ENCODE data around the gene CCL1.

CCL1 gene

DNA sequence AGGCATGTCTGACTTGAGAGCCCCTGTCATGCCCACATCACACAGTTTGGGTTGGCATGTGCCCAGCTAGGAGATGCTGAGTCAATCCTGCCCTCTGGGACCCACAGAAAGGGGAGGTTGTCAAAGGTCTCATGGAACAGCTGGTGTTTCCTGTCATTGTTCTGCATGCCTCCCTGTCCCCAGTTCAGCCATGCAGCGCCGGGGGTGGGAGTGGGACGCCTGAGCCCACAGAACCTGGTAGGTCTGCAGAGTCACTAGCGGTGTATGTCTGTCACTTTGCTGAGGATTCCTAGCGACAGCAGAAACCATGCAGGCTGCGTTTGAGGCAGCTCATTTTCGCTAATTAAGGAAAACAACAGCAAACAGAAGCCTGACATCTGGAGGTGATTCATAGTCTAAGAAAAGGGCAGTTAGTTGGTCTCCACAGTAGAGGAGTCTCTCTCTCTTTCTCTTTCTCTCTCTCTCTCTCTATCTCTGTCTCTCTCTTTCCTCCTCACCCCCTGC lies 19.6 kb upstream of the CCL1 start:
- no peak for DNase-seq (ENCODE audit: low spot score)

DNA sequence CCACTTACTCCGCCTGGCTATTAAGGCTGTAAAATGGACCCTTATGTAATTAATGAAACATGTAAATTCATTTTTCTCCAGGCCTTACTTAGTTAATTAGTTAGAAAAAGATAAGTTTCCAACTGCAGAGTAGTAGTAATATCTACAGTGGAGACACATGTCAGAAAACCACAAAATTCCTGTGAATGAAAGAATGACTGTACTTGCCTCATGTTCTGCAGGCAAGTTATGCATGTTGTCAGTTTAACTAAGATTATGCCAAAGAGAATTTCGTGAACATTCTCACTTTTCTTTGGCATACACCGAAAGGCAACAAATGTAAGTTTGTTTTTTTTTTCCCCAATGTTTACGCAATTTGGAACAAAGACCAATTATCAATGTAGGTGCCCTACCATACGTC lies 16.8 kb upstream of the CCL1 start:
- DNase-seq (ENCODE audit: low spot score) = no peak

DNA sequence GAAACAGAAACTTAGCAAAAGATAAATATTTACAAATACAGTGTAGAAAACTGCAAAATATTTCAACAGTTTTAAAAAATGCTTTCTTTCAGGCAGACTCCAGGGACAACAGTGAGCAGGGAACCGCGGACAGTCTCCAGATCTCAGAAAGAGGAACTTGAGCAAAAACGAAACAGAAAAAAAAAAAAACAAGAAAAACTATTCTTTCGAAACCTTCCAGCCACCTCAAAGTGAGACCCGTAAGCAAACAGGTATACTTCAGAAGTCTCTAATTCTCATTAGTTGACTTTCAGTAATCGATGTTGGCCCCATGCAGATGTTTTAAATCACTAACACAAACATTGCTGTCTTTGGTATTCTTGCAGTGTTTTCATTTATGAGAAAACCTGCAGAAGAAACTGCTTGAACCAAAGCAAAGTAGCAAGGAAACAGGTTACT lies 15.7 kb upstream of the CCL1 start:
- no peak for DNase-seq (ENCODE audit: low spot score)

DNA sequence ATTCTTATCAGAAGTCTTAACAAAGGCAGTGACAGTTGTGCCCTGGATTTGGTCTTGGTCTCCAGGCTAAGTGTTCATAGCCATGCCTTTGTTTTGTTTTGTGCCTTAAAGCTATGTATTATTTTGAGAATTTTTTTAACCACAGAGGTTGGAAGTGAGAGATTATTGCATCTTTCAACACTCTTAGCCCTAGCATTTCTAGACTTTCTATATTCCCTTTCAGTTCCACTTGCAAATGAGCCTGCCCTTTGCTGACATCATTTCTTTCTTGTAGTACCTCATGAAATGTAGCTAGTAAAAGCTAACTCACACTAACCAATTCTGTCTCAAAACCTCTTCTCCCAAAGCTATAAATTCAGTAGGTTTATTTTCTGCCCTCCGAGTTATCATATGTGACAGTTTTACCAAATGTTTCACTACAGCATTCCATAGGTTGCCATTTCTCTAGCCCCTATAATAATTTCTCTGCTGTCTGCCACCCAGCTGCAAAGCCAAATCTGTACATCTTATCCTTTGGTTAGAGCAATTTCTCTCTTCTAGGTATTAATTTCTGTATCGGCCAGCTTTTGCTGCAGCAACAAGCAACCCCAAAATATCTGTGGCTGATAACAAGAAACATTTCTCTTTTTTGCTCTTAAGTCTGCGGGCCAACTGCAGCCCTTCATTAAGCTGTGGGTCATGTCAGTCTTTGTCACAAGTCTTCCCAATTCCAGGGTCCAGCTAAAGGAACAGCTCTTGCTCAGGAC lies 14.2 kb upstream of the CCL1 start:
- no peak for DNase-seq (ENCODE audit: low spot score)

DNA sequence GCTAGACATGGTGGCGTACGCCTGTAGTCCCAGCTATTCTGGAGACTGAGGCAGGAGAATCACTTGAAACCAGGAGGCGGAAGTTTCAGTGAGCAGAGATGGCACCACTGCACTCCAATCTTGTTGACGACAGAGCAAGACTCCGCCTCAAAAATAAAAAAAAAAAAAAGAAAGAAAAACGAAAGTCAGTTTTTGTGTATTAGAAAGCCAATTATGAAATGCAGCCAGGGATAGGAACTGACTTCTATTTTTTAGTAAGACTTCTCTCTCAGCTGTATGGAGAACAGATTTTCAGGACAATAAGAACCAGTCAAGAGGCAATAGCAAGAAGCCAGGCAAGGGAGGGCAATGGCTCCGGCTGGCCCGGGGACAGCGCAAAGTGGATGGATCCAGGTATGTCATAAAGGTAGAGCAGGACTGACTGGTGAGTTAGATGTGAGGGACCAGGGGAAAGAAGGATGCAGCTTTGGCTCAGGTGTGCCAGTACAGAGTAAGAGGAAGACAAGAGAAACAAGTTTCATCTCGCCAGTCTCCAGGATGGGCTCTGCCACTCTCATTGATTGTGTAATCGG lies 12.5 kb upstream of the CCL1 start:
- DNase-seq (ENCODE audit: low spot score) = no peak

DNA sequence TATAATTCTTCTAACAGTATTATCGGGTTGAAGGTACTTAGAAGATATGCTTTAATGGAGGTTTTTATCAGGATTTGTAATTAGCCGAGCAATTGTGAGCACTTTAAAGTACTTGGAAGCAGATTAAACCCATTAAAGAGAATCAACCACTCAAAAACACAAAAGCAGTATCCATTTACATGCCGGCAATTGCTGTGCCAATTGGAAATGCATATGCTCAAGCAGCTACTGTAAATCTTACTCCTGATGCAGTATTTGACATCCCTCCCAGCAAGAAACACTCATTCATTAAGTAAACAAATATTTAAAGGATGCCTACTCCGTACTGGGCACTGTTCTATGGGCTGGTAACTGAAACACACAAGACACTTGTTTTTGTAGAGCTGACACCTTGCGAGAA lies 11.4 kb upstream of the CCL1 start:
- DNase-seq (ENCODE audit: low spot score) = no peak

DNA sequence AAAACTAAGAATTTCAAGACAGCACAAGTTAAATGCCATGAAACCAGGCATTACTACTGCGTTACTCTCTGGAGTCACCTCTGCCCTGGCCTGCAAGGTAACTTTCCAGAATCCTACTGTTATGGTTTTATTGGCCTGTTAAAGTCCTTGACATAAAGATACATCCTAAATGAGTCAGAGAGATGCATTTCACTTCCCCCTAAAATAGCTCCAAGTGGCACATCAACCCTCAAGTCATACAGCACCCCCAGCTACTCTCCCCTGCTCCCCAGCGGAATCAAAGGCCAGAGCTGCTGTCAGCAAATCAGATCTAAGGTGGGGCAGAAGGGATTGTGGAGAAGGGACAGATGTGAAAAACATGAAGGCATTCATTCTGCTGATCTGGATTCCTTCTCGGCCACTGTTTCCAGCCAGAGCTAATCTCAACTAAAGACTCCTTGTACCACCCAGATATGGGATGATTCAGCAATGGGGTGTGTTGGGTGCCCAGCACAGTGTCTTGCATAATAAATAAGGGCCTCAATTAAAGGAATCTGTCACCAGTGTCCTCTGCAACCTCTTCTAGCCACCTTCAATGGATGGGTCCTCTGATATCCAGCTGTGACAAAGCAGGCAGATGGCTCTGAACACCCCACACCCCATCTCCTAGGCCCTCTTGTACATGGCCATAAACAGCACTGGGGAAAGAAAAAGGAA lies 8.5 kb upstream of the CCL1 start:
- DNase-seq (ENCODE audit: low spot score) = no peak

DNA sequence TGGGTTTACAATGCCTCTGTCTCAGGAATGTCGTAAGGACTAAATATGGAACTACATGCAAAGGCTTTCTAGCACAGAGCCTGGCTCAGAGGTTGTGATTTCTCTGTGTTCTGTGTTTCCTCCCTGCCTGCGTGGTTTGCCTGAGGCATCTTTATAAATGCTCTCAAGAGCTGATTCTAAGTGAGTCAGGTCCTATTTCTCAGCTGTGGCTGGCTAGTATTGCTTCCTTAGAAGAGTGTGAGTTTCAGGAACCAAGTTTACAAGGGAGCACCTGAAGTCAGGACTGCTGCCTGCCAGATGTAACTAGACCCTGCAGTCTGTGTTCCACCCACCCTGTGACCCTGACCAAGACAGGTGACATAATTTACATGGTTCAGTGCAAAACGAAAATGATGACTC lies 8.0 kb upstream of the CCL1 start:
- DNase-seq (ENCODE audit: low spot score) = no peak

DNA sequence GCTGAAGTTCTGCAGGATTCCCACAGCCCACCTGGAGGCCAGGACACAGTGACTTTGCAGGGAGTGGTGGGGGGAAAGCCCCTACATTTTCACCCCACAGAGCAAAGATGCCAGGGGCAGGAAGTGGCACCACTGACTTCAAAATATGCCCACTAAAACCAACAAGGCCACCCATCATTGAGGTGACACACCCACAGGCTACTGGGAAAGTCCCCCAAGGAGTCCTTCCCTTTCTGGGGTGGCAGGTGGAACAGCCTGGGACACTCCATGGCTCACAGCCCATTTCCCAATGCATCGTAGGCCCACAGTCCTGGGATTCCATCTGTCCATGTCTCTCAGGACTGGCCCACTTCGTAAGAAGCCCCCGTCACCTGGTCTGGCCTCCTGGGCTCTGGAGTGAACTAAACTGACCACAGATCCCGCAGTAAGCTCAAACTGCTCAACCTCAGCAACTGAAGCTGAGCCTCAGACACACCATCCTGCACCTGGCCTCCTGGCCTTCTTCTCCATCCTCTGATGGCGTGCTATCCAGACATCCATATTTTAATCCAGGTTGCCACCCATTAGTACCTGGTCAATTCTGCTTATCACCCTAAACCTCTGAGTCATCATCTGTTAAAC lies 7.5 kb upstream of the CCL1 start:
- no peak for DNase-seq (ENCODE audit: low spot score)

DNA sequence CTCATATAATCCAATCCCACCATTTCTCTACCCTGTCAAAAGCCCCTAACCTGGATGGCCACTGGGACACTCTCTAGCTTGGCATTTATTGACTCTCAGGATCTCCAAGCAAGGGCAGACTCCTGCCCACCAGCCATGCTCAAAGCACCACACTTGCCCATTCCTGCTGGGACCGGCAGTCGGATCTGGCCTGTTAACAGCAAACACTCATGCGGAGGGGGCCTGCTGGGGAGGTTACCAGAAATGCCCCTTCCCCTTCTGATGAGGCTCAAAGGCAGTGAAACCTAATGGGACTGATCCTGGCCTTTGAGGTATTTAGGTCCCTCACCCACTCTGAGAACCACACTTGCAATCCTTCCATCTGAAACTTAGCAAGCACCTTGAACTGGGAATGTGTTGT lies 6.5 kb upstream of the CCL1 start:
- DNase-seq (ENCODE audit: low spot score) = no peak

DNA sequence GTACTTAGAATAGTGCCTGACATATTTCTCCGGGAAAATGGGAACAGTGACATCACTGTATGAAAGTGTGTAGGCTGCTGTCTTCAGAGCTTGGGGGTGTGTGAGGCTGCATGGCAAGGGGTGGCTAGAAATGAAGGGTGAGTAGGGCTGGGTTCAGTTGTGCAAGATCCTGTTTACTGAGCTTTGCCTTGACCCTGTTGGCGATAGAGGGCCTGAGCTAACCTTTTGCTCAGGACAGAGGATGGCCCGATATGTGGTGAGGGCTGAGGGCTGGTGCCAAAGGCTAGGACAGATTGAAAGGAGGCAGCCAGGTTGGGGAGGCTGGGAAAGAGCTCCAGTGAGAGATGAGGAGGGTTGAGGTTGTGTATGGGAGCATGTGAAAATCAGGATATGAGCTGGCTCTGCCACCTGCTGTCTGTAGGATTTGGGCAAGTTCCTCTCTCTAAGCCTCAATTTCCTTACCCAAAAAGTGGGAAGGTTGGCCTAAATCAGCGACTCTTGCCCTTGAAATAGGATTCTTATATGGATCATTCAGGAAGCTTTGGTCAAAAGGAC lies 6.0 kb upstream of the CCL1 start:
- DNase-seq (ENCODE audit: low spot score) = no peak

DNA sequence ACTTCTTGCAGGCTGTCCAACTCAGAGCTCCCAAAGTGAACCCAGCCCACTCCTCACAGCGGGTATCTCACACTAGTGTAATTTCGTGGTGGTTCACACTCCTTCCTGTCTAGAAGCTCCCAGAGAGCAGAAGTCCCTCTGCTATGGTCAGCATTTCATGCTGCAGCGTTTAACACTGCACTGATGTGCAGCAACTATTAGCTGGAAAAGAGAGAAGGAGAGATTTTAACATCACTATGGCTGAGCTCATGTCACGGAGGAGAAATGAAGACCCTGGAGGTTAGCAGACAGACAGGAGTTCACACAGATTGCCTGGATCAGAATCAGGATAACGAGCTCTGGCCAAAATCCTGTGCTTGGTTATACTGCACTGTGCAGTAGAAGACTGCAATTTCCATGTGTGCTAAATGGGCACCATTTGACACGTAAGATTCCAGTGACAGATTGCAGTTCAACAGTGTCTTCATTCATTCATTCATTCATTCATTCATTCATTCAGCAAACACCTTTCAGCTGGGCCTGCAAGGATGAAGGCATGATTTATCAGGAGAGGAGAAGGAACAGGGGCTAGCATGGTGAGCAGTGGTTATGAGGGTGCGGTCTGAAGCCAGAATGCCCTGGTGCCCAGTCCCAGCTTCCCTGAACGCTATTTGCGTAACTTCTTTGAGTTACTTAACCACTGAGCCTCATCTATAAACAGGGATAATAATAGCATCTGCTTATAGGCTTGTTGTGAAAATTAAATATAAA lies 5.3 kb upstream of the CCL1 start:
- no peak for DNase-seq (ENCODE audit: low spot score)

DNA sequence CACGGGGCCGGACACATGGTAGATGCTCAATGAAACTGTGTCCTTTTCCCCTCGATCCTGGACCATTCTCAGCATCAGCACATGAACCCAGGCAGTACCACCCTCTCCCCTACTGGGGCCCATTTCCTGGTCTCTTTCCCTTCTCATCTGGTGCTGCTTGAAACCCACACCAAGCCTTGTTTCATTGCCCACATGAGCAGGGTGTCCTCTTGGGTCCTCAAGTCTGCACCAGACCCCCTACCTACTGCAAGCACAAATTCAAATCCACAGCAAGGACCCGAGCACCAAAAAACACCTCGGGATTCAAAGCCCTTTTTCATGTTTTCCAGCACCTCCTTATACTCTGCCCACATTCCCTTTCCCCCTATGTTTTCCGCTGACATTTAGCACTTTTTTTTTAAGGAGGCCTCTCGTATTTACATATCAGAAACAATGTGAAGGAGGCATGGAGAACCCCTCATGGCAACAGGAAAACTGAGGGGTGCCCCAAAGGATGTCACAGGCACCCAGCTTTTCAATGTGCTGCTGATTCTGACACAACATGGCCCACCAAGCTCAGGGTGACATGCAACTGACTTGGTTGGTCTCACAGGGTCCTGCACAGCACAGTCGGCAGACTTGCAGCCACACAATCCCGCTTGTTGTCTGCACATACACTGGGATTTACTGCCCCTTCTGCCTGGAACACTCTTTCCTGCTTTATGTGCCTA lies 4.6 kb upstream of the CCL1 start:
- no peak for DNase-seq (ENCODE audit: low spot score)

DNA sequence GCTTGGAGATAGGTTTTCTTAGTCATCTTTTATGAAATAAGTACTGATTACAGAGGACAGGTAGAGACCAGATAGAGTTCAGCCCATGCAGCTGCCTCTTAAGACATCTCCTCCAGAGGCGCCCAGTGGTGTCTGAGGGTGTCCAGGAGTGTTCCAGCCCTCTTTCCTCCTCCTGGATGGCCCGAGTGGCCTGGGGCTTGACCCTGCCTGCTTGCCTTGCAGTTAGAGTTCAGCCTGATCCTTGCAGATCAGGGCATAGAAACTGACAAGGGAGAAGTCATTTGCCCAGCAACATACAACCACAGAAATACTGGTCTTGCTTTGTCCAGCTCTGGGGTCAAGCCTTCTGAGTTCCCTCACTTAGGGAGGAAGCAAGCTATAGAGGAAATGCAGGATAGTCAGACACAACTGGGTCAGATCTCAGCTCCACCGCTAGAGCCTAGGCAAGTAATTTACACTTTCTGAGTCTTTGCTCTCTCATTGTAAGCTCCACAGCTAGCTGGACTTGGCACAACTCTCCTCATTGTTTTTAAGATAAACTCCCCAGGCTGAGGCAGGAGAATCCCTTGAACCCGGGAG lies 3.6 kb upstream of the CCL1 start:
- DNase-seq (ENCODE audit: low spot score) = no peak

DNA sequence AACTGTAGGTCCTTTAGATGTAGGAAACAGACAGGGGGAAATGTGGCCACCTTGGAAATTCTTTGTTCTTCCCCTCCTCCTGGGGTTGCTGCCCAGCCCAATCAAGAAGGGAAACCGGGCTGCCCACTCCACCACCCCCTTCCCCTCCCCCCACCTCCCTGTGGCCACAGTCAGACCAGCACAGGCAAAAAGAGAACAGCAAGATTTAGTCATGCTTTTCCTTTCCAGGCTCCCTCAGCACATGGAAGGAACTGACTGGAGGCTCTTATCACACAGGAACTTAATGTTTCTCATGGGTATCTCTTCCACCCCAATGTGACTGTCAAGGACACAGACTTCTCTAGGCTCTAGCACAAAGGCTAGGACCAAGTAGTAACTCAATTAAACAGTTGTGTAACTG lies 3.0 kb upstream of the CCL1 start:
- no peak for DNase-seq (ENCODE audit: low spot score)

DNA sequence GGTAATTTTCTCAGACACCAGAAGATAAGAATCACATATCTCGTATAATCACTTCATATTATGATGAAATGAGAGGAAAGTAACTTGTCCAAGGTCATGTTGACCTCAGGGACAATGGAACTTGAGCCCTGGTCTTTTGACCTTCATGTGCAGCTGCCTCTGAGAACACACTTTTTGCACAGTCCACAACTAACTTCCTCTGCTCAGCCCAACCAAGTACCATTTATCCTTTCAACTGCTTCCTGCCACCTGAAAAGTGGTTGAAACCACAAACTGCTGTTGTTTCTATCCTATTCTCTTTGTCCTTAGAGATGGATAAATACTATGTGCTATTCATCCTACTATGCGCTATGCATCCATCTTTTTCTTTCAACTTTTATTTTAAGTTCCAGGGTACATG lies 2.3 kb upstream of the CCL1 start:
- DNase-seq (ENCODE audit: low spot score) = no peak

DNA sequence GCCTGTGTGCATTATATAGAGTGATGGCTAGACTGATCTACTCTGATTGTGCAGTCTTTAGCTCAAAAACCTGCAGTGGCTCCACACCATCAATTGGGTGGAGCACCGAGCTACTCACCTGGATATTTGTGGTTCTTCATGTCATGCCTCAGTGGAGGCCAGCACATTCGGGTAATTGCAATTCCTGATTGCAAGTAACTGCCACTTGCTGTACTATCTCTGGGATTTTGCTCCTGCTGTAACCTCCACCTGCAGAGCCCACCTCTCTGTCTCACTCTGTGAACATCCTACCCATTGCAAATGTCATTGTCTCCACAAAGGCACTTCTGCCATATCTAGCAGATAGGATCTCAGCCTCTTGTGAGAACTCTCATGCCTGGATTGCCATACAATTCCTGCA lies 1.7 kb upstream of the CCL1 start:
- DNase-seq (ENCODE audit: low spot score) = no peak

DNA sequence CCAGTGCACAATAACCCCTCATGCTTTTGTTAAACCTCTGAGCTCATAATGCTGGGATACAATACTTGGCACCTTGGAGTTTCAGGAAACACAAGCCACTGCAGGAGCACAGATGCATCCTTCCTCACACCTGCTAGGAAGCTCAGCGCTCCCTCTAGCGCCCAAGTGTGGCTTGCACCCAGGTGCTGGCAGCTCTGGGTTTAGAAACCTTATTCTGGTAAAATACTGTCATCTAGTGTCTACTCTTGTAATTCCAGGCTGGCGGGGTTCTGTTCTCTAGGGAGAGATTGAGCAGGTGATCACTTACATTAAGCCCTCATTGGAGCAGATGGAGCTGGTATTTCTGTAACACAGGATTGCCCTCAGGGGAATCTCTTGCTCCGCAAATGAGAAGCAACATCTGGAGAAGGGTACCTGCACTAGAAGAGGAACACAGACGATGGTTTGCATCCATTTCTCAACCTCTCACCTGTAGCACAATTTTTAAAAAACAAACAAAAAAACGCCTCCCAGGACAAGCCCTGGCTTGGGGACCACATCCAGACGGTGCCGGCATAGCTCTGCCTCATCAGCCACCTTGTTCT lies 1.5 kb downstream of the CCL1 start:
- peak; percentile 89 for DNase-seq (ENCODE audit: low spot score)

DNA sequence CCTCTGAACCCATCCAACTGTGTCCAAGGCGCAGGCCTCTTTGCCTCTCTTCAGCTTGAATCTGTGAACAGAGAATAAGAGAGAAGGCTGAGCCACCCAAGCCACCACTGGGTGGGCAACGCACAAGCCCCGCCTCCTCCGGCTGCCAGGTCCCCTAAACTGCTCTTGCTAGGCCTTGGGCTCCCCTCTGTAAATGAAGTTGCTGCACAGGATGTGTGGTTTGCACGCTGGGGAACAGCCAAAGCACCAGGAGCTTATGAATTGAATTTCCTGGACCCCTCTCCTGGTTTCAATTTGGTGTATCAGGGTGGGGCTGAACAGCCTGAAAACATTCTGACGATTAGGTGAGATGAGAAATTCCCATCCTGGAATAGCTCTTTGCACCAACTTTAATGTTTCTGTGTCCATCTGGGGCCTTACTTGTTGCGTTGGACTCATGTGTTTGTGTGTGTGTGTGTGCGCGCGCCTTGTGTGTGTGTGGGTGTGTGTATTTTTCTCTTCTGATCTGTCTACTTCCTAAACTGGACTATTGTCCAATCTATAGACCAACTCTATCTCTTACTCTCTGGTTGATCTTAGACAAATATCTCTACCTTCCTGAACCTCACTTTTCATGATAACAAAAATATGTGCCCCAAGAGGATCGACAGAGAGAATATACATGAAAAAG lies 2.3 kb downstream of the CCL1 start:
- DNase-seq (ENCODE audit: low spot score) = no peak

DNA sequence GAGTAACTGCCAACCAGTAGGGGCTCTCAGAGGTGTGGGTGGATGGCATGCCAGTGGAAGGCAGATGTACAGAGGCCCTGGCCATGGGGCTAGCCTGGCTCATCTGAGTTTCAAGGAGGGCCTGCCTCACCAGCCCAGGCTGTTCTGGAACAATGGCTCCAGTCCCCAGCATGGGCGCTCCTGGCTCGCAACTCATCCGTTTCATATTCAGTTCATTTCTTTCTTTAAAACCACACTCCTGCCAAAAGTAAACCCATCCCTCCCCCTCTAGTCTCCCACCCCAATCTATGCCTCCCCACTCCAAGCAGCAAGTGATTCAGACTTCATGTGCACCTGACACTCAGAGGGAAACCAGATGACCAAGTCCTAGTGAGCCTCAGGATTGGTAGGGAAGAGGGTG lies 4.4 kb downstream of the CCL1 start:
- DNase-seq (ENCODE audit: low spot score) = no peak
